ENCODE data around the gene MS4A6A.
A peak's percentile ranks its signal among the peaks of the same experiment; 100 is the strongest.
"Not testable (repeated sequence)": the region's sequence is repeated elsewhere in the genome, so short reads cannot be mapped to it uniquely, and the experiment has no call there.

The MS4A6A gene

GRCh38 chr11:60208951-60209350 is 26.1 kb upstream of the MS4A6A start:
- H4K20me1 ChIP-seq: no peaks in the 10 kb centered on the region
- peaks cover 0 to 7% (median 0%) of the 10 kb centered on the region in 11 experiments; a peak in 1 of 22 replicates for H3K9me3 ChIP-seq (replicated peaks in 1 of 11)
- H3K4me3 ChIP-seq: no peak overlapping the region
- TF ChIP-seq Cebpa-rat (IDR thresholded peaks at IDR 0.05): no peak
- H3K27ac ChIP-seq: no peak overlapping the region
- H3K36me3 ChIP-seq: peaks cover 0 to 6% (median 0%) of the 10 kb centered on the region in 11 experiments; a peak in 3 of 22 replicates
- no peak overlapping the region for H3K4me2 ChIP-seq
- peaks cover 0 to 23% (median 0%) of the 10 kb centered on the region in 10 experiments; a peak in 7 of 20 replicates for H3K4me1 ChIP-seq
- no peak overlapping the region for H3K9ac ChIP-seq
- no peaks in the 10 kb centered on the region for H3K27me3 ChIP-seq

- TF ChIP-seq Cebpa-rat (IDR thresholded peaks at IDR 0.05): no peak
- peaks cover 0 to 10% (median 0%) of the 10 kb centered on the region in 11 experiments; a peak in 4 of 22 replicates for H3K9me3 ChIP-seq (replicated peaks in 1 of 11)
Observed at GRCh38 chr11:60208146-60208895, 25.4 kb upstream of the MS4A6A start.

GRCh38 chr11:60206616-60207015 is 23.7 kb upstream of the MS4A6A start:
- Histone ChIP-seq H3K4me1 (peaks cover 0 to 28% (median 0%) of the 10 kb centered on the region in 10 experiments; a peak in 7 of 20 replicates), H3K4me2 (no peak overlapping the region), H3K4me3 (no peak overlapping the region), H3K36me3 (peaks cover 0 to 6% (median 0%) of the 10 kb centered on the region in 11 experiments; a peak in 3 of 22 replicates), H3K27ac (no peak overlapping the region), H4K20me1 (no peaks in the 10 kb centered on the region), H3K9me3 (replicated peaks in 1 of 11) (peaks cover 11 to 24% (median 13%) of the 10 kb centered on the region in 11 experiments), H3K9ac (no peak overlapping the region), H3K27me3 (no peaks in the 10 kb centered on the region)
- TF ChIP-seq Cebpa-rat (IDR thresholded peaks at IDR 0.05): no peak

More at GRCh38 chr11:60208146-60208895, 25.4 kb upstream of the MS4A6A start:
- no peak overlapping the region for H3K27ac ChIP-seq
- no peak overlapping the region for H3K4me3 ChIP-seq
- no peak overlapping the region for H3K9ac ChIP-seq
- H3K4me2 ChIP-seq: no peak overlapping the region
- H3K4me1 ChIP-seq: peaks cover 0 to 28% (median 0%) of the 10 kb centered on the region in 10 experiments; a peak in 7 of 20 replicates
- H3K27me3 ChIP-seq: no peaks in the 10 kb centered on the region
- peaks cover 0 to 6% (median 0%) of the 10 kb centered on the region in 11 experiments; a peak in 3 of 22 replicates for H3K36me3 ChIP-seq
- H4K20me1 ChIP-seq: no peaks in the 10 kb centered on the region

GRCh38 chr11:60204922-60205321 is 22.0 kb upstream of the MS4A6A start:
- H3K36me3 ChIP-seq: peaks cover 0 to 6% (median 0%) of the 10 kb centered on the region in 11 experiments; a peak in 3 of 22 replicates
- H4K20me1 ChIP-seq: no peaks in the 10 kb centered on the region
- peak overlapping the region in 4 of 11 experiments; percentile 28 to 70 (median 45); a peak in 7 of 22 replicates for H3K4me2 ChIP-seq
- H3K9me3 ChIP-seq (replicated peaks in 1 of 11): peaks cover 14 to 29% (median 17%) of the 10 kb centered on the region in 11 experiments
- H3K4me1 ChIP-seq: peaks cover 0 to 28% (median 0%) of the 10 kb centered on the region in 10 experiments; a peak in 7 of 20 replicates
- no peaks in the 10 kb centered on the region for H3K27me3 ChIP-seq
- no peak overlapping the region for H3K9ac ChIP-seq
- H3K4me3 ChIP-seq: no peak overlapping the region
- TF ChIP-seq Cebpa-rat (IDR thresholded peaks at IDR 0.05): no peak
- H3K27ac ChIP-seq: peak overlapping the region in 2 of 11 experiments; percentile 35 to 47; a peak in 2 of 22 replicates

- not testable (repeated sequence) for H3K4me3 ChIP-seq, H3K27me3 ChIP-seq, H3K9ac ChIP-seq, H3K4me2 ChIP-seq, H3K36me3 ChIP-seq, H4K20me1 ChIP-seq, H3K27ac ChIP-seq
- Histone ChIP-seq H3K4me1 (peaks cover 0 to 49% (median 0%) of the 10 kb centered on the region in 10 experiments; a peak in 8 of 20 replicates), H3K9me3 (replicated peaks in 1 of 11) (peaks cover 14 to 28% (median 22%) of the 10 kb centered on the region in 11 experiments)
Observed at GRCh38 chr11:60201334-60201733, 18.5 kb upstream of the MS4A6A start.

GRCh38 chr11:60197442-60197841 is 14.6 kb upstream of the MS4A6A start:
- no peak for TF ChIP-seq Cebpa-rat (IDR thresholded peaks at IDR 0.05)
- H3K4me1 ChIP-seq: peaks cover 11 to 59% (median 21%) of the 10 kb centered on the region in 10 experiments; a peak in 17 of 20 replicates
- no peaks in the 10 kb centered on the region for H4K20me1 ChIP-seq
- H3K4me2 ChIP-seq: peak overlapping the region in 2 of 11 experiments; percentile 56 to 77; a peak in 4 of 22 replicates
- H3K27ac ChIP-seq: peak overlapping the region in 2 of 11 experiments; percentile 95 to 96; a peak in 1 of 22 replicates
- H3K4me3 ChIP-seq: no peak overlapping the region
- H3K27me3 ChIP-seq: no peaks in the 10 kb centered on the region
- H3K9ac ChIP-seq: no peak overlapping the region
- H3K9me3 ChIP-seq (replicated peaks in 1 of 11): peaks cover 26 to 42% (median 28%) of the 10 kb centered on the region in 11 experiments
- peaks cover 0 to 3% (median 0%) of the 10 kb centered on the region in 11 experiments; a peak in 1 of 22 replicates for H3K36me3 ChIP-seq

GRCh38 chr11:60195923-60196368 is 13.1 kb upstream of the MS4A6A start:
- no peaks in the 10 kb centered on the region for H4K20me1 ChIP-seq
- 0 out of 22 replicates have a peak, but pooled peaks cover 0 to 3% (median 0%) of the 10 kb centered on the region in 11 experiments for H3K36me3 ChIP-seq
- peaks cover 11 to 66% (median 21%) of the 10 kb centered on the region in 10 experiments; a peak in 17 of 20 replicates for H3K4me1 ChIP-seq
- H3K9ac ChIP-seq: peak overlapping the region in 3 of 11 experiments; percentile 65 to 88 (median 79); a peak in 6 of 22 replicates
- no peak for TF ChIP-seq Cebpa-rat (IDR thresholded peaks at IDR 0.05)
- H3K27ac ChIP-seq: peak overlapping the region in 7 of 11 experiments; percentile 20 to 96 (median 36); a peak in 12 of 22 replicates
- H3K27me3 ChIP-seq: no peaks in the 10 kb centered on the region
- H3K9me3 ChIP-seq (replicated peaks in 1 of 11): peaks cover 21 to 44% (median 28%) of the 10 kb centered on the region in 11 experiments
- peak overlapping the region in 5 of 11 experiments; percentile 4 to 85 (median 50); a peak in 9 of 22 replicates for H3K4me2 ChIP-seq
- H3K4me3 ChIP-seq: no peak overlapping the region

- no peak for TF ChIP-seq Cebpa-rat (IDR thresholded peaks at IDR 0.05)
- Histone ChIP-seq H3K27ac (peak overlapping the region; percentile 32 to 72 (median 63); a peak in 19 of 22 replicates), H3K4me2 (peak overlapping the region; percentile 12 to 82 (median 36); a peak in 20 of 22 replicates), H3K27me3 (no peaks in the 10 kb centered on the region), H3K36me3 (peaks cover 0 to 3% (median 0%) of the 10 kb centered on the region in 11 experiments; a peak in 1 of 22 replicates), H4K20me1 (no peaks in the 10 kb centered on the region), H3K4me1 (peaks cover 11 to 74% (median 22%) of the 10 kb centered on the region in 10 experiments; a peak in 17 of 20 replicates), H3K4me3 (no peak overlapping the region), H3K9me3 (replicated peaks in 1 of 11) (peaks cover 21 to 58% (median 30%) of the 10 kb centered on the region in 11 experiments), H3K9ac (peak overlapping the region in 7 of 11 experiments; percentile 8 to 50 (median 42); a peak in 9 of 22 replicates)
Observed at GRCh38 chr11:60194511-60194910, 11.6 kb upstream of the MS4A6A start.

All from BLaER1 treated with 17β-estradiol and CSF1 and Interleukin-3, amounts not matched to agents 10 nM and 100 nM (cell line).